HG03439 (cell line): ENCODE measurements around the gene ADAM15.

Experiments used
- ATAC-seq: cut with Tn5 transposase; IDR thresholded peaks from one replicate; pipeline ENCODE4 v1.9.1; 2021; ENCODE audit warnings: mild to moderate bottlenecking, moderate library complexity; ENCODE audit not compliant: unreplicated experiment

Gene ADAM15

GRCh38 chr1:155011437-155012025, 39.6 kb upstream of the ADAM15 start:
- ATAC-seq, result no peak

GRCh38 chr1:155012026-155012546, 39.0 kb upstream of the ADAM15 start:
- no peak for ATAC-seq

- ATAC-seq, result no peak
These were observed 38.1 kb upstream of the ADAM15 start for GRCh38 chr1:155012776-155013602.

- no peak for ATAC-seq
These were observed 37.5 kb upstream of the ADAM15 start for GRCh38 chr1:155013632-155014031.

- ATAC-seq, result no peak
These were observed 36.2 kb upstream of the ADAM15 start for GRCh38 chr1:155014709-155015508.

- ATAC-seq, result no peak
These were observed 35.4 kb upstream of the ADAM15 start for GRCh38 chr1:155015527-155016230.

GRCh38 chr1:155016231-155016831, 34.8 kb upstream of the ADAM15 start:
- no peak for ATAC-seq

GRCh38 chr1:155017041-155017945, 33.8 kb upstream of the ADAM15 start:
- ATAC-seq, result peak; percentile 65

GRCh38 chr1:155017946-155018316, 33.2 kb upstream of the ADAM15 start:
- no peak for ATAC-seq

GRCh38 chr1:155018617-155019348, 32.3 kb upstream of the ADAM15 start:
- no peak for ATAC-seq

- no peak for ATAC-seq
These were observed 31.5 kb upstream of the ADAM15 start for GRCh38 chr1:155019377-155020245.

- ATAC-seq, result no peak
These were observed 28.8 kb upstream of the ADAM15 start for GRCh38 chr1:155022136-155022926.

GRCh38 chr1:155022927-155023236, 28.2 kb upstream of the ADAM15 start:
- ATAC-seq, result no peak

GRCh38 chr1:155023627-155024026, 27.5 kb upstream of the ADAM15 start:
- ATAC-seq, result no peak

GRCh38 chr1:155024315-155024714, 26.8 kb upstream of the ADAM15 start:
- ATAC-seq, result no peak

- ATAC-seq, result no peak
These were observed 25.0 kb upstream of the ADAM15 start for GRCh38 chr1:155026154-155026553.

GRCh38 chr1:155026588-155026987, 24.5 kb upstream of the ADAM15 start:
- ATAC-seq, result no peak
